Measurements from ENCODE around the gene CYP17A1.
"Not testable (repeated sequence)": the region's sequence is repeated elsewhere in the genome, so short reads cannot be mapped to it uniquely, and the experiment has no call there.

Gene CYP17A1

DNA sequence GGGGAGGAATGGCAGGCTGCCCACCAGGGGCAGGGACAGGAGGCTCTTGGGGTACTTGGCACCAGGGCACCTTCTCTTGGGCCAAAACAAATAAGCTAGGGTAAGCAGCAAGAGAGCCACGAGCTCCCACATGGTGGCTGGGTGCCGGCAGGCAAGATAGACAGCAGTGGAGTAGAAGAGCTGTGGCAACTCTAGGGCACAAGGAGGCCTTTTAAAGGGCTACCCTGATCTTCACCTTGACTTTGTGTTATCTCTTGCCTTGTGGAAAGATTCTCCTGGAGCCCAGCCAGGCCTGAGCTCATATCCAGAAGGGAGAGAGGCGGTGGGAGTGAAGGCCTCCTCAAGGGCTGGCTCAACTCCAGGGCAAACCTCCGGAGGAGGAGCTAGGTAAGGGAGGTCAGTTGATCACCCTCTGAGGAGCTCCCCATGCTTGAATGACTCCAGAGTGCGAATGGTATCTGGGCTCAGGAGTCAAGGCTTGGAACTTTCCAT, at the start of gene CYP17A1:
Gene CYP17A1 (minus strand): TSS at position 184 of the 492 bp plus-strand sequence. CDS start 52 bp downstream, at position 132.
- no peak for ATAC-seq

- ATAC-seq = no peak
These were observed 43.0 kb upstream of the CYP17A1 start for GRCh38 chr10:102880256-102880655.

- ATAC-seq = no peak
These were observed 41.4 kb upstream of the CYP17A1 start for GRCh38 chr10:102878629-102879028.

- ATAC-seq = no peak
These were observed 39.5 kb upstream of the CYP17A1 start for GRCh38 chr10:102876747-102877153.

- no peak for ATAC-seq
These were observed 35.0 kb upstream of the CYP17A1 start for GRCh38 chr10:102872163-102872562.

DNA sequence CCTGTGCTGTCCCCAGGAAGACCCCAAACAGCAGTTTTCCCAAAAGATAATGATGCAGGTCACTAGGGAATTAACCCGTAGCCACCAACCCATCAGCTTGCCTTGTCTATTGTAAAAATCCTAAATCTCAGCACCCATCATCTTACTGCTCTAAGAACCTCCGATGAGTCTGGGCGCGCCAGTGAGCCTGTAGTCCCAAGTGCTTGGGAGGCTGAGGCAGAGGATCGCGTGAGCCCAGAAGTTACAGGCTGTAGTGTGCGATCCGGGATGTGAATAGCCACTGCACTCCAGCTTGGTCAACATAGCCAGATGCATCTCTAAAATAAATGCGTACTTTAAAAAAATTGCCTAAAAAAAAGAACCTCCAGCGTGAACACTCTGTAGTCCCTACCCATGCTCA, 33.0 kb upstream of the CYP17A1 start:
- ATAC-seq = no peak

- ATAC-seq = peak; percentile 27 to 28
These were observed 32.3 kb upstream of the CYP17A1 start, which contains the start of gene AS3MT for GRCh38 chr10:102869258-102870198. Gene AS3MT, plus strand, starts transcription at chr10:102869470. Its CDS starts 123 bp downstream, at chr10:102869593.

DNA sequence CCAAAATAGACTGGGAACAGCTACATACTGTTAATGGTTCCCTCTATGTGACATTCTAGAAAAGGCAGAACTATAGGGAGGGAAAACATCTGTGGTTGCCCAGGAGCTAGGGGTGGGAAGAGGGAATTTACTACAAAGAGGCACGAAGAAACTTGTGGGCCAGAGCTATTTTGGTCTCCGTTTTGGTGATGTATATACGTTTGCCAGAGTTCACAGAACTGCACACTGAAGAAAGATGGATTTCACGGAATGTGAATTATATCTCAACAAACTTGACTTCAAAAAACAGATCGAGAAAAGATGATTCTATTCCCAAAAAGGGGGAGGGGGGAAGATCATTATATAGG, 31.7 kb upstream of the CYP17A1 start:
- ATAC-seq = no peak

DNA sequence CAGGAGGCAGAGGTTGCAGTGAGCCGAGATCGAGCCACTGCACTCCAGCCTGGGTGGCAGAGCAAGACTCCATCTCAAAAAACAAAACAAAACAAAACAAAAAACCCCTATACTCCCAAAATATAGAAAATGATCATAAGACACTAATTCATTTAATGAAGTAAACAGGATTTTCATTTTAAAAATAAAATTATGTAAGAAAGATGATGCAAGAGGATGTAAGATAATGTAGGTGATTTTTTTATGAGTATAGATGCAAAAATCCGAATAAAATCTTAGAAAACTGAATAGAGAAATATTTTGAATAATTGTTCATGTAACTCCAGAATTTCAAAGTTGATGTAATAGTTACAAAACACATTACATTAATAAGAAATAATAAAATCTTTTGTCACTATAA, 28.4 kb upstream of the CYP17A1 start:
- ATAC-seq = no peak

DNA sequence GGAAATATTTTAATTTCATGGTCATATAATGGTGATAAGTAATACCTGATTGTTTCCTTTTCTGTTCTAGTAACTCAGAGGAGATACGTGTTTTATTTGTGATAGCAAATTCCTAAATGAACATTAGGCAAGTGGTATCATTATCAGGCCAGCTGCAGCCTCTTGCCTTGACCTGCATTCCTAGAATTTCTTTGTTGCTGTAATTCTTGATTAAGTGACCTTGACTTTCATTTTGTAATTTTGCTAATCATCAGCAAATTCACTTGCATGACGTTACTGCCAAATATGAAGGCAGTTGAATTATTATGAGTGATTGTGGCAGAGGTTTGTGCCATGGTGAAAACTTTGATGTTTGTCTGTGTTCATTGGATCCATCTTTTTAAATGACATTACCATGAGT, 26.4 kb upstream of the CYP17A1 start:
- no peak for ATAC-seq

DNA sequence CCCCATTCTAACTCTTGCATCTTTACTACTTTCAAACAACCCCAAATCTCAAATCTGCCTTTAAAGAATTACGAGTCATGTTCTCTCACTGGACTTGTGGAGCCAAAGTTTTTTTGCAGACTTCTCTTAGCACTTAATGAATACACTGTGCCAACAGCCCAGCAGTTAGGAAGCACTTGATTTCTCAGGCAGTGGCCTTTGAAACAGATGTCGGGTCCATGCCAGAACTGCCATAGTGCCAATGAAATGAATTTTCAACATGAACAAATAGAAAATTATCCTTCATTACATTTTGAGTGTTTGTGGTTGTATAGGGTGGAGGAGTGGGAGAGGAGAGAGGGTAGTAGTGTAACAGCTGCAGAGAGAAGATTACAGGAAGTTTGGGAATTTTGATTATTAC, 22.7 kb upstream of the CYP17A1 start:
- no peak for ATAC-seq

DNA sequence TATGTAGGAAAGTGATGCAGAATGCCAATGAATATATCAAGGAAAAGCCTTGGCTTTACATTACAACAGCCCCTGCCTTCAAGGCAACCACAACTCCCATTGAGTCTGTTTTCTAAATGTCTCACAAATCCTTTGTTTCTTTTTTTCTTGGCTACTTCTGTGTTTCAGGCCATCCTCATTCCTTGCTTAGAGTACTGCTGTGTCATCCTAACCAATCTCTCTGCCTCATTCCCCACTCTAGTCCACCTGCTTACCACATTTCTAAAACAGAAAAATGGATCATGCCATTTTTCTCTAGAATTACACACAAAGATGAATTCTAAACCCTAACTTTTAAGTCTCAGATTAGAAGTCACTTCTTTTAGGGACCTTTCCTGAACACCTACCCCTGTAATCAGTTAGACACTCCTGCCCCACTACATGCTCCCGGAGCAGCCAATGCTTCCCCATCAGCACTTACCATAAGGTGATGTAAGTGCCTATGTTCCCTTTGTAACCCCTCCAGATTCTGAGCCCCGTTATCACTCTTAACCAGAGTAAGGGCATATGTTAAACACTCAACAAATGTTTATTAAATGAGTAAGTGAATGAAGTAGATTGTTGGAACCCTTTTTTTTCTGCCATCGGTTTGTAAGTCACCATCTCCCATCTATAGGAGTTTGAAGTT, 19.7 kb upstream of the CYP17A1 start:
- no peak for ATAC-seq

DNA sequence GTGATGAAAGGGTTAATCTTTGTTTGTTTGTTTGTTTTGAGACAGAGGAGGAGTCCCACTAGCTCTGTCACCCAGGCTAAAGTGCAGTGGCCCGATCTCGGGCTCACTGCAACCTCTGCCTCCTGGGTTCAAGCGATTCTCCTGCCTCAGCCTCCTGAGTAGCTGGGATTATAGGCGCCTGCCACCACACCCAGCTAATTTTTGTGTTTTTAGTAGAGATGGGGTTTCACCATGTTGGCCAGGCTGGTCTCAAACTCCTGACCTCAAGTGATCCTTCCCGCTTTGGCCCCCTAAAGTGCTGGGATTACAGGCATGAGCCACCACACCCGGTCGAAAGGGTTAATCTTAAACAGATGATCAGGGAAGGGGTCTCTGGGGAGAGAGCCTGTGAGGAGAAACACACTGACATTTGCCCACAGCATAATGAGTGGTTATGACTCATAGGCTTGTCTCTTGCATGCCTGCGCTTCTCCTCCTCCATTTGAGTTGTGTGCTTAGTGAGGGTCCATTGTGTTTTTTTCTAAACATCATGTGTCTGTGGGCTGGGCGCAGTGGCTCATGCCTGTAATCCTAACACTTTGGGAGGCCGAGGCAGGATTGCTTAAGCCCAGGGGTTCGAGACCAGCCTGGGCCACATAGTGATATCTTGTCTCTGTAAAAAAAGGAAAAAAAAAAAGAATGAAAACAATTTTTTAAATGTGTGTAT, 18.7 kb upstream of the CYP17A1 start:
- not testable (repeated sequence) for ATAC-seq

- not testable (repeated sequence) for ATAC-seq
These were observed 16.0 kb upstream of the CYP17A1 start for GRCh38 chr10:102853237-102853636.

DNA sequence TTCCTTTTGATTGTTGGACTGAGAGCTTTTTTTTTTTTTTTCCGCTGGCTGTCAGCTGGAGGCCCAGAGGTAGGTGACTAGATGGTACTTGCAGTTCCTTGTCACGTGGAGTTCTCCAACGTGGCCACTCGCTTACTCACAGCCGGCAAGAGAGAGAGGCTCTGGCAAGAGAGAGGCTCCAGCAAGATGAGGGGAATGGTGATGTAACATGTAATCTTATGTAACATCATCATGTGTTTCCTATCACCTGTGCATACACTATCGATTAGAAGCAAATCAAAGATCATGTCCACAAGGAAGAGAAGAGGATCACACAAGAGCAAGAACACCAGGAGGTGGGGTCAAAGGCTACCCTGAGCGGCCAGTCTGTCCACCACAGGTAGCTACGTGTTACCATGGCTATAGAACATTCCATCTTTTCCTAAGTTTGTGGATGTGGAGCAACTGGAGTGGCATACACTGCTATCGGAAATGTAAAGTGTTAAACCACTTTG, 12.9 kb upstream of the CYP17A1 start:
- ATAC-seq = no peak

DNA sequence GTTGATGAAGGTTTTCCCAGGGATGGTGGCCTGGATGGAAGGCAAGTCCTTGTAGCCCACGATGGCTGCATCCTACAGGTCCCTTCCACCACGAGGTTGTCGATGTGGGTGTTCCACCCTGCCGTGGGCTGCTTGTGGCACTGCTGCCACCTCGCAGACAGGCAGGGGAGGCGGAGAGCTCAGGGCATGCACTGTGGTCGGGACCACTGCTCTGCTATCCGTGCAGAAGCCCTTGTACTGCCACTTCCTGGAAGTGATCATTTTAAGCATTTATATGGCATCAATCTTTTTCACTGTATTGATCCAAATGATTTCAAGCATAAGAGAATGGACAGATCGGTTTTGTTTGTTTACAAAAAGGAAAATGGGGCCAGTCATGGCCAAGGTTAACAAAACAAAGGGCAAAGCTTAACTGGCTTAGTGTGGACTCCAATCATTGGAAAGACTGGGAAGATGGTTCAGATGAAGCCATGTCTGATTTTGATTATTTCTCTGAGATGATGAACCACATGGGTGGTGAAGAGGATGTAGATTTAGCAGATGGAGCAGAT, 8.2 kb upstream of the CYP17A1 start:
- ATAC-seq = no peak

DNA sequence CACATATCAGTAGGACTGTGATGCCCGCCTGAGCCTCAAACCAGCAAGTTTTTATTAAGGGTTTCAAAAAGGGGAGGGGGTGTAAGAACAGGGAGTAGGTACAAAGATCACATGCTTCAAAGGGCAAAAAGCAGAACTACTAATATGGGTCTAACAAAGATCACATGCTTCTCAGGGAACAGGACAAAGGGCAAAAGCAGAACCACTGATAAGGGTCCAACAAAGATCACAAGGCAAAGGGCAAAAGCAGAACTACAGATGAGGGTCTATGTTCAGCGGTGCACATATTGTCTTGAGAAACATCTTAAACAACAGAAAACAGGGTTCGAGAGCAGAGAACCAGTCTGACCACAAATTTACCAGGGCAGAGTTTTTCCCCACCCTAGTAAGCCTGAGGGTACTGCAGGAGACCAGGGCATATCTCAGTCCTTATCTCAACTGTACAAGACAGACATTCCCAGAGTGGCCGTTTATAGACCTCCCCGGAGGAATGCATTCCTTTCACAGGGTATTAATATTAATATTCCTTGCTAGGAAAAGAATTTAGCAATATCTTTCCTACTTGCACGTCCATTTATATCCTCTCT, 7.1 kb upstream of the CYP17A1 start:
- not testable (repeated sequence) for ATAC-seq

GRCh38 chr10:102843139-102843538, 5.9 kb upstream of the CYP17A1 start:
- not testable (repeated sequence) for ATAC-seq

DNA sequence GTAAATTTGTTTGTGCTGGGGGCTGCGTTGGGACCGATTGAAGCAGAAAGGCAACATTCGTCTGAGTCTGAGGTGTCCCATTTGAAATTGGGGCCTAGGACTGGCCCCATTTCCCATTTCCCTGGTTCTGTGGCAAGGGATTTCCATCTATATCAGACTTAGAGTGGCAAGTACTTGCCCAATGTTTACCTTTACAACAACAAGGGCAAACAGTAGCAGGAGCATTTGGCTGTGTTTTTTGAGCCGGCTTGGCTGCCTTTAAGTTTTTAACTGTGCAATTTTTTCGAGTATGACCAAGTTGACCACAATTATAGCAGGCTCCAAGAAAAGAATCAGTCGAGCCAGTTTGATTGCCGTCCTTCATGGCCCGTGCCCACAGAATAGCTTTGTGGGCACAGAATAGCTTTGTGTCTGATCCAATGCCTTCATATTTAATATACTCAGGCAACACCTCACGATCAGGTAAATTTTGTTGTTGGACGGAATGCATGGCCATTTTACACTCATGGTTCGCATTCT, 4.7 kb upstream of the CYP17A1 start:
- no peak for ATAC-seq

GRCh38 chr10:102838276-102838927, 1.2 kb upstream of the CYP17A1 start:
- ATAC-seq = not testable (repeated sequence)

DNA sequence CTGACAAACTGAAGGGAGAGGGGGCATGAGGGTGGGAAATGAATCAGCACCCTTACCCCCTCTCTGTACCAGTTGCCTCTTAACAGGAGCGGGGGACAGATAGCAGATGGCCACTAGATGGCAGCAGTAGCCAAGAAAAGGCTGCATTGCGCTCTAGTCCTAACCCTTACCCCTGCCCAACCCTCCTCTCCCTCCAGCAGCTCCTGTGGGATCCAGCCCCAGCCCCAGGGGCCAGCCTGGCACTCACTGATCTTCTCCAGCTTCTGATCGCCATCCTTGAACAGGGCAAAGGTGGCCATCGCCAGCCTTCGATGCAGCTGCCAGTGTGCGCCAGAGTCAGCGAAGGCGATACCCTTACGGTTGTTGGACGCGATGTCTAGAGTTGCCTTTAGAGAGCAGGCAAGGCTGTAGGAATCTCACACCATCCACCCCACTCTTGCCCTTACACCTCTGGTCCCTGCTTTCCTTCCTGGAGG, 2.2 kb downstream of the CYP17A1 start:
- peak; percentile 92 to 96 for ATAC-seq

Data from activated CD4-positive, CD25-positive, alpha-beta regulatory T cell treated with anti-CD3 and anti-CD28 coated beads, Interleukin-2, amount 50 U/mL, for 24 hours (primary cell).